Uterus (tissue), 4 donors: Measurements from ENCODE around the gene DOCK4. TPM values are rescaled to one million over a fixed set of nuclear protein-coding genes. Genes with fewer than 3 reads are reported as not detected.

ENCODE experiments used
- DNase-seq, 2 donors: peaks; one replicate each; pipeline ENCODE4 v3.0.0-alpha.2; 2019 to 2020
- H3K27ac ChIP-seq, 2 donors: fragments of 200-600 bp; sonication (generic); 1 replicate in 1 of 2; 2 replicates in 1 of 2; pipeline ENCODE4 v1.5.1; 2016 to 2018
- H3K27me3 ChIP-seq, 2 donors: fragments of 200-600 bp; sonication (generic); one replicate each; pipeline ENCODE4 v1.5.1; 2018 to 2019; ENCODE audit warnings: control low read depth in 1 of 2
- H3K36me3 ChIP-seq, 2 donors: fragments of 200-600 bp; sonication (generic); one replicate each; pipeline ENCODE4 v1.5.1; 2019; ENCODE audit warnings: control low read depth in 1 of 2
- H3K4me1 ChIP-seq, 2 donors: fragments of 200-600 bp; sonication (generic); one replicate each; pipeline ENCODE4 v1.5.1; 2018 to 2019; ENCODE audit warnings: control low read depth in 1 of 2
- H3K4me3 ChIP-seq, 2 donors: fragments of 200-600 bp; sonication (generic); 1 replicate in 1 of 2; 2 replicates in 1 of 2; pipeline ENCODE4 v1.5.1; 2018 to 2019; ENCODE audit warnings: mild to moderate bottlenecking in 1 of 2
- H3K9me3 ChIP-seq, 2 donors: fragments of 200-600 bp; sonication (generic); one replicate each; pipeline ENCODE4 v1.5.1; 2019; ENCODE audit warnings: control low read depth in 1 of 2
- POLR2A ChIP-seq, 2 donors: fragments of 450-650 bp; IDR thresholded peaks; one replicate each; pipeline ENCODE4 v1.6.1; 2016; ENCODE audit warnings: antibody characterized with exemption in 2 of 2, mild to moderate bottlenecking in 1 of 2, moderate library complexity in 1 of 2
- intact Hi-C: fragments of 100-400 bp; cut with DNase I; formaldehyde crosslinking; loops from one replicate; pipeline ENCODE4 v1.15.1; 2023; ENCODE audit warnings: low total_unique reads
- total RNA-seq, 4 donors: library from RNA; depleted of rRNA in 3 of 4; stranded (reverse); fragments of >200 nt in 3 of 4; gene quantifications; one replicate each; pipeline versions ENCODE4 v1.1.0 to v1.2.4, GENCODE V29; 2014 to 2023
- TF ChIP-seq, protein P1 (sequence below), 4 experiments: fragments of 200-600 bp in 2 of 4; fragments of 450-650 bp in 2 of 4; sonication (generic) in 2 of 4; IDR thresholded peaks; one replicate each; pipeline ENCODE4 v1.5.1; 2016 to 2019; ENCODE audit warnings: antibody characterized with exemption in 4 of 4, mild to moderate bottlenecking in 2 of 4, moderate library complexity in 1 of 4
- donor health status: DM: yes; HTN: yes; CAD: no.

DOCK4 gene
- total RNA-seq, 4 donors from 2014 or later: 48.8 to 217 (median 72.3) TPM

DNA sequence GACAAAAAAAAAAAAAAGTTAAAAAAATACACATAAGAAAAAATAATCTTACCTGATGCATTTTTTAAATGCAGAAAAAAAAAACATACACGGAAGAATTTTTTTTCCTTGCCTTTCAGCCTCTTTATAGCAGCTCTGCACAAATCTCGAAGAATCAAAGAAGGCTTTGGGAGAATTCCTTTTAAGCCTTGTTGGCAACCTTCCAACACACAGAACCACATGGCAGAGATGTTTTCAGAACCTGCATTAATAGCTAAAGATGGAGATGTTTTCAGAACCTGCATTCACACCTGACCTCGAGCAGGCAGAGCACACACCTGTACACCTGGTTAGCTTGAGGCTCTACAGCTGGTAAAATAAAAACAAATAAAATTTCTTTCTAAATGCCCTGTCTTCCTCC is 65.6 kb downstream of the DOCK4 start:
- Histone ChIP-seq H3K4me1 (no peaks in the 10 kb centered on the region), H3K4me3 (no peak overlapping the region), H3K9me3 (no peaks in the 10 kb centered on the region), H3K36me3 (no peaks in the 10 kb centered on the region), H3K27me3 (no peaks in the 10 kb centered on the region), H3K27ac (no peak overlapping the region)
- TF ChIP-seq POLR2A (IDR thresholded peaks at IDR 0.05): no peak
- TF ChIP-seq, protein P1, sequence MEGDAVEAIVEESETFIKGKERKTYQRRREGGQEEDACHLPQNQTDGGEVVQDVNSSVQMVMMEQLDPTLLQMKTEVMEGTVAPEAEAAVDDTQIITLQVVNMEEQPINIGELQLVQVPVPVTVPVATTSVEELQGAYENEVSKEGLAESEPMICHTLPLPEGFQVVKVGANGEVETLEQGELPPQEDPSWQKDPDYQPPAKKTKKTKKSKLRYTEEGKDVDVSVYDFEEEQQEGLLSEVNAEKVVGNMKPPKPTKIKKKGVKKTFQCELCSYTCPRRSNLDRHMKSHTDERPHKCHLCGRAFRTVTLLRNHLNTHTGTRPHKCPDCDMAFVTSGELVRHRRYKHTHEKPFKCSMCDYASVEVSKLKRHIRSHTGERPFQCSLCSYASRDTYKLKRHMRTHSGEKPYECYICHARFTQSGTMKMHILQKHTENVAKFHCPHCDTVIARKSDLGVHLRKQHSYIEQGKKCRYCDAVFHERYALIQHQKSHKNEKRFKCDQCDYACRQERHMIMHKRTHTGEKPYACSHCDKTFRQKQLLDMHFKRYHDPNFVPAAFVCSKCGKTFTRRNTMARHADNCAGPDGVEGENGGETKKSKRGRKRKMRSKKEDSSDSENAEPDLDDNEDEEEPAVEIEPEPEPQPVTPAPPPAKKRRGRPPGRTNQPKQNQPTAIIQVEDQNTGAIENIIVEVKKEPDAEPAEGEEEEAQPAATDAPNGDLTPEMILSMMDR (IDR thresholded peaks at IDR 0.05): no peak
- DNase-seq: no peak
- intact Hi-C loops: no loop called here

DNA sequence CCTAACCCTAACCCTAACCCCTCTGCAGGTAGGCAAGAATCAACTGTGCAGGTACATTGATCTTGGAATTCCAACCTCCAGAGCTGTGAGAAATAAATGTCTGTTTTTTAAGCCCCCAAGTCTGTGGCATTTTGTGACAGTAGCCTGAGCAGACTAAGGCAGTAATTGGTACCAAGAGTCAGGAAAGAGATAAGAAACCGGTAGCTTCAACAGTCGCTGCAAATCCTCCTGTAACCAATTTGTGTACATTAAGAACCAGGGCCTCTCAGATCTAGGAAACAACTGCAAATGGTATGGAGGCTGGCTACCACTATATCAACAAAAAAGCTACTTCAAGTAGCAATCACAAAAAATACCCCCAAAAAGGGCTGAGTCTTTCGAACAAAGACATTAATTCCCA is 67.3 kb downstream of the DOCK4 start:
- no peak overlapping the region for H3K27ac ChIP-seq
- H3K27me3 ChIP-seq: no peaks in the 10 kb centered on the region
- H3K36me3 ChIP-seq: no peaks in the 10 kb centered on the region
- no peaks in the 10 kb centered on the region for H3K9me3 ChIP-seq
- no peaks in the 10 kb centered on the region for H3K4me1 ChIP-seq
- no peak for DNase-seq
- TF ChIP-seq, protein P1 (IDR thresholded peaks at IDR 0.05): no peak
- no peak for TF ChIP-seq POLR2A (IDR thresholded peaks at IDR 0.05)
- intact Hi-C loops: no loop called here
- H3K4me3 ChIP-seq: no peak overlapping the region

- Histone ChIP-seq H3K9me3 (no peaks in the 10 kb centered on the region), H3K27me3 (no peaks in the 10 kb centered on the region), H3K36me3 (no peaks in the 10 kb centered on the region), H3K27ac (no peak overlapping the region), H3K4me3 (no peak overlapping the region), H3K4me1 (no peaks in the 10 kb centered on the region)
- DNase-seq: no peak
- TF ChIP-seq, protein P1 (IDR thresholded peaks at IDR 0.05): no peak
- TF ChIP-seq POLR2A (IDR thresholded peaks at IDR 0.05): no peak
- intact Hi-C loops: no loop called here
Measured at GRCh38 chr7:112138325-112138852, 67.8 kb downstream of the DOCK4 start.

DNA sequence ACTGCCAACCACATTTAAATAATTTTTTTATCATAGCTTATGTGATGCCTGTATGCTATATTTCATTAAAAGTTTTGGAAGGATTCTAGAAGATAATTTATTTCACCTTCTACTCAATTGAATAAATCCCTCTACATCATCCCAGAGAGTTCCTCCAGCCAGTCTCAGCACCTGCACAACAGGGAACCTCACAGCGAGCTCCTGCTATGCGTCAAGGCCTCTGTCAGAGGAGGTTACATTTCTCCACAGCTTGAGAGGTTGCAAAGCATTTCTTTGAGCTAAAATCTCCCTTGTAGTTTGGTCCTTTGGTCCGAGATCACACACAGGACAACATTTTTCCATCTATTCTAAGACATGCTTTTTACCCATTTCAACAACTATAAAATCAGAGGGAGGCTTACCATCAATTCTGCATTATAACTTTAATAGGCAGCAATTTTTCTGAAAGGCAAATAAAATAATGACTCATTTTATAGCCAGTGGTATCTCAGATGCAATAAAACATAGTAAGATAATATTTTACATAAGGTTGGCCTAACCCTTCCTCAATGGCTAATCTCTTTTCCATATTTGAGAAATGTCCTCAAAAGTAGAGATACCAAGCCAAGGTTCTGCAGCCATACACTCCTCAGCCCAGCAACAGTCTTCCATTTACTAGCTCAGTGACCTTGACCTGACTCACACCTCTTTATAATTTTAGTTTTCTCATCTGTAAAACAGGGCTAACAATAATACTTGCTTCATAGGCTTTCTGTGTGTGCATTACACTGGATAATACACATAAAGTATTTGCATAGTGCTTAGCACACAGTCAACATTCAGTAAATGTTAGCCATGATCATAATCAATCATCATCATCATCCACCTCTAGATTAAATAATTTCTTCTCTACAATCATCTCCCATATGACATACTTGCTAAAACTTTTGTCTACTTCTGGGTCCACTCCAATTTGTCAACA is 68.8 kb downstream of the DOCK4 start:
- TF ChIP-seq, protein P1 (IDR thresholded peaks at IDR 0.05): no peak
- no peak for TF ChIP-seq POLR2A (IDR thresholded peaks at IDR 0.05)
- Histone ChIP-seq H3K4me1 (no peaks in the 10 kb centered on the region), H3K27ac (peak overlapping the region in 1 of 2 donors; percentile 58), H3K4me3 (no peak overlapping the region), H3K27me3 (no peaks in the 10 kb centered on the region), H3K36me3 (no peaks in the 10 kb centered on the region), H3K9me3 (no peaks in the 10 kb centered on the region)
- intact Hi-C loops: no loop called here
- no peak for DNase-seq
